Measurements from ENCODE around the gene BNC2.

BNC2 gene

DNA sequence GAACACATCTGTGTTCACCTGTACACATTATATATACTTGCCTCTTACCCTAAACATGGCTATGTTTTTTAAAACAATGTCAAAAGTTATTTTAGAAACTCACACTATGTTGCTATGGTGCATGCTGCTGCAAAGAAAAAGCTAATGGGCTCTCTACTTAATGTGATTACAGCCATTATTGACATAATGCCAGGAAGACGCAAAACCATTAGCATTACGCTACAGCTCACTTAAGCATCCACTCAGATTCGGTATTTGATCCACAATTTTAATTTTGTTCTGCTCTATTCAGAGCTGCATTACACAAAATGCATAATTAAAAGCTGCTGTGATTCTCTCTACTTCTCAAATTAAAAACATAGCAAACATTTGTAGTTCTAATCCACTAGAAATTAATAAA lies 395.2 kb downstream of the BNC2 start:
- H3K4me2 ChIP-seq (ENCODE audit: insufficient read depth, low read length, poor library complexity, severe bottlenecking), result no peak overlapping the region
- H2AK5ac ChIP-seq (ENCODE audit: low read depth, low read length), result no peak overlapping the region
- no peak overlapping the region for H3K14ac ChIP-seq (ENCODE audit: low read length)
- peaks cover 0 to 3% of the 10 kb centered on the region in 2 donors for H3K4me1 ChIP-seq (ENCODE audit: control insufficient read depth in 2 of 2, insufficient read depth in 1 of 2, low read depth in 1 of 2, low read length in 2 of 2)
- H3K23ac ChIP-seq (ENCODE audit: low read depth, low read length, poor library complexity), result no peak overlapping the region
- no peak overlapping the region for H3K27ac ChIP-seq (replicated peaks; ENCODE audit: low read length)
- no peak overlapping the region for H3K4me3 ChIP-seq (ENCODE audit: low read length in 2 of 2)
- no peak overlapping the region for H4K91ac ChIP-seq (ENCODE audit: low read depth, low read length, poor library complexity)
- no peak overlapping the region for H3K9ac ChIP-seq (ENCODE audit: low read depth, low read length, poor library complexity)
- H3K79me1 ChIP-seq (ENCODE audit: low read depth, low read length), result no peaks in the 10 kb centered on the region
- H3K18ac ChIP-seq (ENCODE audit: low read length), result no peak overlapping the region
- no peak for DNase-seq (ENCODE audit: low spot score)
- H2BK5ac ChIP-seq (ENCODE audit: low read length), result no peak overlapping the region
- H3K36me3 ChIP-seq (replicated peaks in 1 of 2; ENCODE audit: control insufficient read depth in 2 of 2, insufficient read depth in 2 of 2, low read length in 2 of 2), result no peaks in the 10 kb centered on the region
- no peak overlapping the region for H2BK15ac ChIP-seq (ENCODE audit: low read length)
- H3K9me3 ChIP-seq (replicated peaks in 1 of 2; ENCODE audit: control insufficient read depth in 2 of 2, insufficient read depth in 1 of 2, low read depth in 1 of 2, low read length in 2 of 2), result peaks cover 1 to 6% of the 10 kb centered on the region in 2 donors
- H3K4ac ChIP-seq (ENCODE audit: low read length), result no peak overlapping the region
- no peak overlapping the region for H4K8ac ChIP-seq (ENCODE audit: low read depth, low read length)
- no peaks in the 10 kb centered on the region for H3K27me3 ChIP-seq (ENCODE audit: control insufficient read depth in 3 of 3, insufficient read depth in 3 of 3, low read depth in 1 of 3, low read length in 3 of 3)
- H2BK120ac ChIP-seq (ENCODE audit: low read depth, low read length), result no peak overlapping the region
- H2BK12ac ChIP-seq (ENCODE audit: low read length), result no peak overlapping the region
- no peak overlapping the region for H2AFZ ChIP-seq (ENCODE audit: low read length)
- WGBS, 2 donors (ENCODE audit: extremely low coverage in 2 of 2, insufficient read length in 2 of 2, insufficient replicate concordance in 1 of 2), result no CpG with 5 or more reads among the region's 3 CpGs

DNA sequence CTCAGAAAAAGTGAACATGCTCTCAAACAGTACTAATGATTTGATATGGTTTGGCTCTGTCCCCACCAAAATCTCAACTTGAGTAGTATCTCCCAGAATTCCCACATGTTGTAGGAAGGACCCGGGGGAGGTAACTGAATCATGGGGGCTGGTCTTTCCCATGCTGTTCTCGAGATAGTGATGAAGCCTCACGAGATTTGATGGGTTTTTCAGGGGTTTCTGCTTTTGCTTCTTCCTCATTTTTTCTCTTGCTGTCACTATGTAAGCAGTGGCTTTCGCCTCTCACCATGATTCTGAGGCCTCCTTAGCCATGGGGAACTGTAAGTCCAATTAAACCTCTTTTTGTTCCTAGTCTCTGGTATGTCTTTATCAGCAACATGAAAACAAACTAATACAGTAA lies 401.3 kb downstream of the BNC2 start:
- no peak overlapping the region for H2AFZ ChIP-seq (ENCODE audit: low read length)
- H3K4ac ChIP-seq (ENCODE audit: low read length), result no peak overlapping the region
- no peak overlapping the region for H3K9ac ChIP-seq (ENCODE audit: low read depth, low read length, poor library complexity)
- no peaks in the 10 kb centered on the region for H3K27me3 ChIP-seq (ENCODE audit: control insufficient read depth in 3 of 3, insufficient read depth in 3 of 3, low read depth in 1 of 3, low read length in 3 of 3)
- H3K4me1 ChIP-seq (ENCODE audit: control insufficient read depth in 2 of 2, insufficient read depth in 1 of 2, low read depth in 1 of 2, low read length in 2 of 2), result no peaks in the 10 kb centered on the region
- H4K91ac ChIP-seq (ENCODE audit: low read depth, low read length, poor library complexity), result no peak overlapping the region
- H2BK120ac ChIP-seq (ENCODE audit: low read depth, low read length), result no peak overlapping the region
- no peak overlapping the region for H2BK15ac ChIP-seq (ENCODE audit: low read length)
- no peak overlapping the region for H2BK5ac ChIP-seq (ENCODE audit: low read length)
- H3K23ac ChIP-seq (ENCODE audit: low read depth, low read length, poor library complexity), result no peak overlapping the region
- no peak overlapping the region for H3K4me3 ChIP-seq (ENCODE audit: low read length in 2 of 2)
- WGBS, 2 donors (ENCODE audit: extremely low coverage in 2 of 2, insufficient read length in 2 of 2, insufficient replicate concordance in 1 of 2), result no CpG with 5 or more reads among the region's 4 CpGs
- H4K8ac ChIP-seq (ENCODE audit: low read depth, low read length), result no peak overlapping the region
- no peak overlapping the region for H3K4me2 ChIP-seq (ENCODE audit: insufficient read depth, low read length, poor library complexity, severe bottlenecking)
- no peak overlapping the region for H2AK5ac ChIP-seq (ENCODE audit: low read depth, low read length)
- no peak overlapping the region for H3K18ac ChIP-seq (ENCODE audit: low read length)
- peaks cover 1 to 6% of the 10 kb centered on the region in 2 donors for H3K9me3 ChIP-seq (replicated peaks in 1 of 2; ENCODE audit: control insufficient read depth in 2 of 2, insufficient read depth in 1 of 2, low read depth in 1 of 2, low read length in 2 of 2)
- no peak overlapping the region for H2BK12ac ChIP-seq (ENCODE audit: low read length)
- DNase-seq (ENCODE audit: low spot score), result no peak
- H3K14ac ChIP-seq (ENCODE audit: low read length), result no peak overlapping the region
- no peak overlapping the region for H3K27ac ChIP-seq (replicated peaks; ENCODE audit: low read length)
- no peaks in the 10 kb centered on the region for H3K79me1 ChIP-seq (ENCODE audit: low read depth, low read length)
- no peaks in the 10 kb centered on the region for H3K36me3 ChIP-seq (replicated peaks in 1 of 2; ENCODE audit: control insufficient read depth in 2 of 2, insufficient read depth in 2 of 2, low read length in 2 of 2)

GRCh38 chr9:16461851-16462250 lies 408.6 kb downstream of the BNC2 start:
- no peaks in the 10 kb centered on the region for H3K27me3 ChIP-seq (ENCODE audit: control insufficient read depth in 3 of 3, insufficient read depth in 3 of 3, low read depth in 1 of 3, low read length in 3 of 3)

DNA sequence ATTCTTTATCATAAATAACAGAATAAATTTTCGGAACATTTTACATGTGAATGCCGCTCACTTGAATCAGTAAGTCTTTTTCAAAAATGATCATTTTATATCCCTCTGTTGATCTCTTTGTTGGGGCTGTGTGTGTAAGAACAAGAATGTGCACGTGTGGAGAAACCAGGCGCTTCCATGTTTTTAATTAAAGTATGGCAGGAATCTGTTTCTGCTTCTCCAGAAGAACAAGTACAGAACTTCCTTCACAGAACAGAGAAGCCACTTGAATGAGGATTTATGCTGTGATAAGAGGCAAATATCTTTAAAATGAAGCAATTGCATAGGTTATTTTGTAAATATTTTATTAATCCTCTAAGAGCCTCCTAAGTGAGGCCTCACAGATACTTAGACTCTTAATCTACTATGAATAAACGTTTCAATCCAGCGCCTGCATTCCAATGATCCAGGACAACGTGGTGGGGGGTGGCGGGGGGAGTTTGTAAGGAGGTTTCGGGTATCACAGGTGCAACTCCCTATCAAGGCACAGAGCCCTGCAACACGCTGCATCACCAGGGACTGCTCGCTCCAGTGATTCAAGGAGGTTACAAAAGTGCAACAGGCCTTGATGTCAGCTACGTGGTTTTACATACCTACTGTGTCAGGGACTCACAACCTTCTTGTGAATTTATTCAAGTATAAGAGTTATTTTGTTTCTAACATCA lies 409.2 kb downstream of the BNC2 start:
- Histone ChIP-seq H2BK120ac (ENCODE audit: low read depth, low read length) (no peak overlapping the region), H3K27me3 (ENCODE audit: control insufficient read depth in 3 of 3, insufficient read depth in 3 of 3, low read depth in 1 of 3, low read length in 3 of 3) (no peaks in the 10 kb centered on the region), H2AK5ac (ENCODE audit: low read depth, low read length) (no peak overlapping the region), H3K14ac (ENCODE audit: low read length) (no peak overlapping the region), H3K4me2 (ENCODE audit: insufficient read depth, low read length, poor library complexity, severe bottlenecking) (no peak overlapping the region), H2BK5ac (ENCODE audit: low read length) (no peak overlapping the region), H3K4ac (ENCODE audit: low read length) (no peak overlapping the region), H4K8ac (ENCODE audit: low read depth, low read length) (no peak overlapping the region), H3K36me3 (replicated peaks in 1 of 2; ENCODE audit: control insufficient read depth in 2 of 2, insufficient read depth in 2 of 2, low read length in 2 of 2) (no peaks in the 10 kb centered on the region), H4K91ac (ENCODE audit: low read depth, low read length, poor library complexity) (no peak overlapping the region), H2BK15ac (ENCODE audit: low read length) (no peak overlapping the region), H2BK12ac (ENCODE audit: low read length) (no peak overlapping the region), H2AFZ (ENCODE audit: low read length) (no peak overlapping the region), H3K18ac (ENCODE audit: low read length) (no peak overlapping the region), H3K9ac (ENCODE audit: low read depth, low read length, poor library complexity) (no peak overlapping the region), H3K27ac (replicated peaks; ENCODE audit: low read length) (no peak overlapping the region), H3K4me1 (ENCODE audit: control insufficient read depth in 2 of 2, insufficient read depth in 1 of 2, low read depth in 1 of 2, low read length in 2 of 2) (peaks cover 9 to 15% of the 10 kb centered on the region in 2 donors), H3K4me3 (ENCODE audit: low read length in 2 of 2) (no peak overlapping the region), H3K9me3 (replicated peaks in 1 of 2; ENCODE audit: control insufficient read depth in 2 of 2, insufficient read depth in 1 of 2, low read depth in 1 of 2, low read length in 2 of 2) (no peaks in the 10 kb centered on the region), H3K23ac (ENCODE audit: low read depth, low read length, poor library complexity) (no peak overlapping the region), H3K79me1 (ENCODE audit: low read depth, low read length) (no peaks in the 10 kb centered on the region)
- WGBS, 2 donors (ENCODE audit: extremely low coverage in 2 of 2, insufficient read length in 2 of 2, insufficient replicate concordance in 1 of 2), result no CpG with 5 or more reads among the region's 12 CpGs
- no peak for DNase-seq (ENCODE audit: low spot score)

More at GRCh38 chr9:16461851-16462250, 408.6 kb downstream of the BNC2 start:
- H4K8ac ChIP-seq (ENCODE audit: low read depth, low read length), result no peak overlapping the region
- H3K4ac ChIP-seq (ENCODE audit: low read length), result no peak overlapping the region
- no peak overlapping the region for H2BK15ac ChIP-seq (ENCODE audit: low read length)
- H3K4me2 ChIP-seq (ENCODE audit: insufficient read depth, low read length, poor library complexity, severe bottlenecking), result no peak overlapping the region
- no peak overlapping the region for H3K14ac ChIP-seq (ENCODE audit: low read length)
- no peak overlapping the region for H2BK120ac ChIP-seq (ENCODE audit: low read depth, low read length)
- no peaks in the 10 kb centered on the region for H3K79me1 ChIP-seq (ENCODE audit: low read depth, low read length)
- no peak overlapping the region for H3K18ac ChIP-seq (ENCODE audit: low read length)
- WGBS, 2 donors (ENCODE audit: extremely low coverage in 2 of 2, insufficient read length in 2 of 2, insufficient replicate concordance in 1 of 2), result no CpG with 5 or more reads among the region's 2 CpGs
- DNase-seq (ENCODE audit: low spot score), result no peak
- H3K4me1 ChIP-seq (ENCODE audit: control insufficient read depth in 2 of 2, insufficient read depth in 1 of 2, low read depth in 1 of 2, low read length in 2 of 2), result peaks cover 9 to 15% of the 10 kb centered on the region in 2 donors
- no peak overlapping the region for H3K23ac ChIP-seq (ENCODE audit: low read depth, low read length, poor library complexity)
- H3K9me3 ChIP-seq (replicated peaks in 1 of 2; ENCODE audit: control insufficient read depth in 2 of 2, insufficient read depth in 1 of 2, low read depth in 1 of 2, low read length in 2 of 2), result no peaks in the 10 kb centered on the region
- H2BK5ac ChIP-seq (ENCODE audit: low read length), result no peak overlapping the region
- H3K9ac ChIP-seq (ENCODE audit: low read depth, low read length, poor library complexity), result no peak overlapping the region
- no peak overlapping the region for H4K91ac ChIP-seq (ENCODE audit: low read depth, low read length, poor library complexity)
- H2AK5ac ChIP-seq (ENCODE audit: low read depth, low read length), result no peak overlapping the region
- no peak overlapping the region for H2AFZ ChIP-seq (ENCODE audit: low read length)
- H2BK12ac ChIP-seq (ENCODE audit: low read length), result no peak overlapping the region
- no peak overlapping the region for H3K27ac ChIP-seq (replicated peaks; ENCODE audit: low read length)
- H3K4me3 ChIP-seq (ENCODE audit: low read length in 2 of 2), result no peak overlapping the region
- H3K36me3 ChIP-seq (replicated peaks in 1 of 2; ENCODE audit: control insufficient read depth in 2 of 2, insufficient read depth in 2 of 2, low read length in 2 of 2), result no peaks in the 10 kb centered on the region
